Mucosa of gallbladder (tissue), 1 donor: Measurements from ENCODE around the gene TOM1L2. TPM values are rescaled to one million over a fixed set of nuclear protein-coding genes. Genes with fewer than 3 reads are reported as not detected.

ENCODE experiments used
- DNase-seq: peaks from one replicate; pipeline ENCODE4 v3.0.0-alpha.2; 2020; ENCODE audit warnings: low spot score
- total RNA-seq: library from RNA; stranded (reverse); gene quantifications from one replicate; pipeline ENCODE4 v1.2.1, GENCODE V29; 2021
- donor health status: DM: no; HTN: no; CAD: no.

Gene TOM1L2
- total RNA-seq, 1 donor from 2014 or later, result 81.3 TPM

DNA sequence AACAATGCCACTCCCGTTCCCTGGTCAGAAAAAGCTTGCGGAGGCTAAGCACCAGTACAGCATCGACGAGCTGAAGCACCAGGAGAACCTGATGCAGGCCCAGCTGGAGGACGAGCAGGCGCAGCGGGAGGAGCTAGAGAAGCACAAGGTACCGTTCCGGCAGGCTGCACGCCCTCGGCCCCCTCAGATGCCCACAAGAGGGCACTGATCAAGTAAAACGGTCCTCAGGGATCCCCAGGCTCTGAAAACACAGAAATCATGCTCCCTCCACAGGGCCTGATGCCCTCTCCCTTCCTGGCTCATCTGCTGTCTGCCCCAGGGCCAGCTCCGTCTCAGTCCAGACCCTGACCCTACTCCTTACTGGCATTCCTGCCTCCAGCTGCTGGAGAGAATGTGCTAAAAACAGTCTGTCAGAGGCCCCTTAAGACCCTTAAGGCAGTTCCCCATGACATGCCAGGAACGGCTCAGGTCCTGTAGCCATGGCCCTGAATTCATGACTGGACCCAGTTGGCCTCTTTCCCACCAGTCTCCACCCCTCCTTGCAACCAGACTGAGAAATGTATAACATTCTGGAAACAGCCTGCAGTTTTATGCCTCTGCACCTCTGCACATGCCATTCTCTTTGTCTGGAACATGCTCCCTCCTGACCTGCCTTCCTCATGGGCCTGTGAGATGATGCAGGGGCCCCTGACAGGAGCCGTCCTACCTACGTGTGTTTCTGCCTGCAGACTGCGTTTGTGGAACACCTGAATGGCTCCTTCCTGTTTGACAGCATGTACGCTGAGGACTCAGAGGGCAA, 22.3 kb upstream of the TOM1L2 start:
- no peak for DNase-seq

DNA sequence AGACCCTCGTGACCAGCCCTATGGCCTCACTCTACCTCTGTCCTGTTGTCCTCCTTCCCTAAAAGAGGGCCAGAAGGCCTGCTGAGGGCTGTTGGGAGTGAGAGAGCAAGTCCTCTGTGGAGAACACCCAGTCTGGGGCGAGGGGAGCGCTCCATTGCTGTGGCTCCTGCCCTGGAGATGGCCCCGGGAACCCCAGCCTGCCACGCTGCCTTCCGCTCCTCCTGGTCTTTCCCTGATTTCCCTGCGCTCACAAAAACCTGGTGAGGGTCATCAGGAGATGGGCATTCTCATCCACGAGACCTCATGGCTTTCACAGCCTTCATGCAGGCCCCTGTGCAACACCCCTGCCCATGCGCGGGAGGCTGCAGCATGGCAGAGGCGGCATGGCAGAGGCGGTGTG, 21.7 kb upstream of the TOM1L2 start:
- DNase-seq, result no peak

DNA sequence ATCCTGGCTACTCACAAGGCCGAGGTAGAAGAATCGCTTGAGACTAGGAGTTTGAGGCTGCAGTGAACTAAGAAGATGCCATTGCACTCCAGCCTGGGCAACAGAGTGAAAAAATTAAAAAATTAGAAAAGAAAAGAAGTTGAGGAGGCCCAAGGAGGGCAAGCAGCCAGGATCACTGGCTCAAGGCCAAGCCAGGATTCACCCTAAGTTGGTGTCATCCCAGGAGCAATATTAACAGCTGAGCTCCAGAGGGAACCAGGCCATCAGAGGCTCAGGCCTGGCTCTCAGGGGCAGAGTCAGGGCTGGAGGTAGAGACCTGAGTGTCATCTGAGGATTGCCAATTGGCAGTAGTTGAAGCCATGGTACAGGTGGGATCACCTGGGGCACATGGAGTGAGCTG, 21.2 kb upstream of the TOM1L2 start:
- no peak for DNase-seq

DNA sequence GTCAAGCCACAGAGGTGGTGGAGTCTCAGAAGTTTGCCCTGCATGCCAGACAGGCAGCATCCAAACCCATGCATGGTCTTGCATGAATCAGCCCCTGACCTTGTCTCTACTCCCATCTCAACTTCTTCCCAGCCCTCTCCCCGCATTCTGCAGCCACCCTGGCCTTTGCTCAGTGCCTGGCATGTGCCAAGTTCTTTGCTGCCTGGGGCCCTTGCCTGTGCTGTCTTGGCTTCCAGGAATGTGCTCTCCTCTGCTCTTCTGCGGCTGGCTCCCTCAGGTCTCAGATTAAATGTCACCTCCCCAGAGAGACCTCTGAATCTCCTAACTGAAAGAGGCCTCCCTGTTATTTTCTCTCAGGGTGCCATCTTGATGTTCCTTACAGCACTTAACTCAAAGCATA, 18.1 kb upstream of the TOM1L2 start:
- no peak for DNase-seq

DNA sequence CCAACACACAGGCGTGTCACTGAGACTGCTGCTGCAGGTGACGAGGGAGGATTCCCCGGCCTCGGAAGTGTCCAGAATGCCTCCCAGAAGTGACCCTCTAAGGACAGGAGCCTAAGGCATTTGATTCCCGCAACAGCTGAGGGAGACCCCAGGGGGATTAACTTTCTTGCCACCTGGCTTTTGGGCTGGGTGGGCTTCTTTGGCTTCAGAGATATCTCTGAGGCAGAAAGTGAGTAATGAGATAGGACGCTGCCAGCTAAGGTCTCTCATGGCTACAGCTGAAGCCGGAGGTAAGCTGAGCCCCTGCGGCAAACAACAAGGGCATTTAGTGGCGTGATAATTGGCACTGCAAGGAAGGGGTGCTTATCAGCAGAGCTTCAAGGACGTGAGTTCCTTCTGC, 17.4 kb upstream of the TOM1L2 start:
- DNase-seq, result no peak

DNA sequence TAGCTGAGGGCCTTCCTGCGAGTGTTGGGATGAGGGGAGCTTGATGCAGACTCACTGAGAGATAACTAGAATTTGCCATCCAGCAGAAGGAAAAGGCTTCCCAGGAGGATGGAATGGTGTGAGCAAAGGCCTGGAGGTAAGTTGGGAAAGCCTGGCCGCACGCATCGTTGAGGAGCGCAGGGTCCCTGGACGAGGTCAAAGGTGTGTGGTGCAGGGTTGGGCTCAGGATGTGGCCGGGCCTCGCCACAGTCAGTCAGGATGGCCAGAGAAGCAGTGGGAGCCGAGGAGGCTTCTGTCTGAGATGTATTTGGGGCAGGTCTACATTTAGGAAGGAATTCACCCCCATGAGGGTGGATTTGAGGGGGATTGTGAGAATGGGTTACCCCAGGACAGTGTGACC, 16.9 kb upstream of the TOM1L2 start:
- no peak for DNase-seq

DNA sequence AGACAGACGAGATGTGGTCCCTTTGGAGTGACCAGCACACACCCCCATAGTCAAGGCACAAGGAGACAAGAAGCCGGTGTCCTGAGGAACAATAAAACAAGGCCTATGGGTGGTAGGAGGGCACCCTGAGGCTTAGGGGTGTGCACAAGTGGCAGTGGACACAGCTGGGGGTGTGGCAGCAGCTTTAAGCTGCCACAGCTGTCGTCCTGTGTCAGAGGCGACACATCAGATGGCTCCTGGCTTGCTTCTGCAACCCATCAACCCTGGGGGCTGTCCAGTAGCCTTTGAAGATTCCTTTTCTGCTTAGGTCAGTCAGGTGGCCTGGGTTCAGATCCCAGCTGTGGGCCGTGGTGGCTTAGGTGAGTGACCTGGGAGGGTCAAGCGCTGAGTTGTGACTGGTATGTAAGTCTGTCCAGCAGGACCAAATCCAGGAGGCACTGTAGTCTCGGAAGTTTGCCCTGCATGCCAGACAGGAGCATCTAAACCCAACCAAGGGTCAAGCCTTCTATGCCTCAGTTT, 16.3 kb upstream of the TOM1L2 start:
- DNase-seq, result no peak

DNA sequence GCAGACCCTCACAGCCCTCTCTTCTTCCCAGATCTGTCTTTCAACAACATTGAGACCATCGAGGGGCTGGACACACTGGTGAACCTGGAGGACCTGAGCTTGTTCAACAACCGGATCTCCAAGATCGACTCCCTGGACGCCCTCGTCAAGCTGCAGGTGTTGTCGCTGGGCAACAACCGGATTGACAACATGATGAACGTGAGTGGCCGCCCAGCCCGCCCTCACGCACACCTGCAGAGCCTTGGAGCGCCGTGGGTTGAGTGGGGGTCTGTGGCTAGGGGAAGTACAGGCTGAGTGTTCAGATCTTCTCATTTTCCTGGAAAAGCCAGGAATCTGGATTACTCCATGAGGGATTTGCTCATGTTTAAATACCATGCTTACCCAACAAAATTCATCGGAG, 15.7 kb upstream of the TOM1L2 start:
- no peak for DNase-seq

DNA sequence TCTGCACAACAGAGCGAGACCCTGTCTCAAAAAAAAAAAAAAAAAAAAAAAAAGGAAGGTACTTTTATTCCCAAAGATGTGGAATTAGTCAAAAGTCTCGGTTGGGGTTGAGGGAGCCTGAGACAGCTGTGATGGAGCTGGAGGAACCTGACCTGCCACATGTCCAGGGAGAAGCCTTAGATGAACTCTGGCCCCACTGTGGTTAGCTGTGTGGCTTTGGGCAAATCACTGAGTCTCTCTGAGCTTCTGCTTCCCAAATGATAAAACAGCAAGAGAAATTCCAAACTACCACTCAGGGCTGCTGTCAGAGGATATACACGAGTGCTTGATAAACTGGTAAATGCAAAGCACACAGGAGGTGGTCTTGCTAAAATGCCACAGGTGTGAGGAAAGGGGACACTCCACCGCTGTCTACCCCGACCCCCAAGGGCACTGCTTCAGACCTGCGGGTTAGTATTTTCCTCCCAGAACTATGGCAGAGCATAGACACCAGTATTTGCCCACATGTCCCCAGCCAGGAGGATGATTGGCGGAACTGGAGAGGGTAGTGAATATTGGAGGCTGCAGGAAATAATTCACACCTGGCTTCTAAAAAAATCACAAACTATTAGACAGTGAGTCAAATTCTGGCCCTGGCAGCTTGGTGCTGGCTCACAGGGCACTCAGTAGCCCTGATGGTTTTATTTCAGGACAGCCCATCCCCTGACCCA, 15.1 kb upstream of the TOM1L2 start:
- DNase-seq, result no peak

DNA sequence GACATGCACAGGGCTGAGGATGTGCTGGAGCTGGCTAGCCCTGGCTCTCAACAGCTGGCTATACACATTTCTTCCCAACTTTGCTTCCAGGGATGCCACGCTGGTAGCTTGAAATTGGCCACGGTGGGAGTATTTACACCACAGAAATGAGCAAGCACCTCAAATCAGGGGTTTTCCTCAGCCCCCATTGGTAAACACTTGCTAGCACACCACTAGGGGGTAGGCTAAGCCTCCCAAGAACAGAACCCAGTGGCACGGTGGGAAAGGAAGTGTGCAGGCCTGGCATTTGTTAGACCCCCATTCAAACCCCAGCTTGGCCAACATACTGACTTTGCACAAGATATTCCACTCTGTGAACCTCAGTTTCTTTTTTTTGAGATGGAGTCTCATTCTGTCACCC, 13.4 kb upstream of the TOM1L2 start:
- no peak for DNase-seq

DNA sequence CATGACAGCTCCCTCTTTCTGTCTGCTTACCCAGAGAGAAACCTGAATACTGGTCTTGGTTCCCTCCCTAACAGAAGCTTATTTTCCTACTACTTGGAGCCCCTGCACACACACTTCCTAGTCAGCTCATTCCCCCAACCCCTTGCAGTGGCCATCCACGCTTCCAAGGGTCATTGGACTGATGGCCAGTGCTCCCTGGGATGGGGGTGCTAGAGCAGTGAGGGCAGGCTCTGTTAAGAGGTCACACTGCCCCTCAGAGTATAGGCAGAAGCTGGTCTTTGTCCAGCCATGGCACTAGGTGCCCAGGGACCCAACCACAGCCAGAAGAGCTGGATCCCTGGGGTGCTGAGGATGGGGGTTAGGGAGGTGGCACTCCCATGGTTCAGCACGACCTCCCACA, 13.0 kb upstream of the TOM1L2 start:
- DNase-seq, result no peak

DNA sequence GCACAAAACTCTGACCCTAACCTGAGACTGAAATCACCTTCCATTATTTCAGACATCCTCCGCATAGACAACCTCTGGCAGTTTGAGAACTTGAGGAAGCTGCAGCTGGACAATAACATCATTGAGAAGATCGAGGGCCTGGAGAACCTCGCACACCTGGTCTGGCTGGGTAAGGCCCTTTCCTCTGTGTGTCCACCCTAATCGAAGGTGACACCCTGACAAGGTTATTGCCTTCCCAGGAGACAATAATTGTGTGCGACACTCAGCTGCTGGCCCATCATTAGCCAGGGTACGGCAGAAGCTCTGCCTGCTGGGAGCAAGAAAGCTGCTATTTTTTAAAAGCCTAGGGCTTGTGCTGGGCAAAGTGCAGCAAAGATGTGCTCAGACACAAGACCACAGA, 11.6 kb upstream of the TOM1L2 start:
- DNase-seq, result no peak

DNA sequence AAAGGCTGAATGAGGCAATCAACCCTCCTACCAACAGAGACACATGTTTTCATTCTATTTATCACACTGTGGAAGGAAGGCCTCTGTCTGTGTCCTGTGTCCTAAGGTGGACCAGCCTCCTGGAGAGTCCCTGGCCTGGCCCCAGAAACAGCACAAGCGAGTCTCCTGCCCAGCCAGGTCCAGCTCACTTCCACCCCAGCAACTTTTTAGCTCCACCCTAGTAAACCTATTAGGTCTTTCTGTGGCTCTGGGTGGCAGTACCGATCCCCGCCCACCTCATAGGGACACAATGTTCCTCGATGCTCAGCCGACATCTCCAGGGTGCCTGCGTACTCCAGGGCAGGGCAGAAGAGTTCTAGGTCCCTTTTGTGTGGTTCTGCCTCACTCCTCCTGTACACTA, 11.2 kb upstream of the TOM1L2 start:
- DNase-seq, result no peak

DNA sequence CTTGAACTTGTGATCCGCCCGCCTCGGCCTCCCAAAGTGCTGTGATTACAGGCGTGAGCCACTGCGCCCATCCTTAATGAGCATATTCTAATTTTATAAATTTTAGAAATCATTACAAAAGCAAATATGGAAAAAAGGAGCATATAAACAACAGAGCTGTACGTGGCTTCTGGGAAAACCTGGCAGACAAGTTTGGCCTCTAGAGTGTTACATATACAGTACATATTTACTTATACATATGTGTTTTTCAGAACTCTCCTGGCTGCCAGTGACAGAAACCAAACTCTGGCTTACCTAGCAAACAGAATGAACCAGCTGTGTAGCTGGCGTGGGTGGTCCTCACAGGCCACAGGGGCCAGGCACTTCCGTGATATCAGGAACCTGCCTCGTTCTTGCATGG, 10.6 kb upstream of the TOM1L2 start:
- DNase-seq, result no peak

DNA sequence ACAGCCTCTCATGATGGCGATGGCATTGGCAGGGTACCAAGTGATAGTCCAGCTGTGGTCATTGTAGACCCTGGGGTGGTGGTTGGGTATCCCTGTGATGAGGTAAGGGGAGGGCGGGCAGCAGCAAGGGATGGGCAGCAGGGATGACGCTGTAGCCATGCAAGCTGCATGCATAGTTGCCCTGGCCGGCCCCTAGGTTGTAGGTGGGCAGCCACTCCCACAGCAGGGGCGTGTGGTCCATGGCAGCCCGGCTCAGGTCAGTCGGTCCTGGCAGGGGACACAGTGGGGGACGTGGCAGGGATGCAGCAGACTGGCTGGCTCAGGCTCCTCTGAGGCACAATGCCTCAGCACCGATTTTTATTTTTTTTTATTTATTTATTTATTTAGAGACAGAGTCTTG, 9.1 kb upstream of the TOM1L2 start:
- DNase-seq, result no peak

DNA sequence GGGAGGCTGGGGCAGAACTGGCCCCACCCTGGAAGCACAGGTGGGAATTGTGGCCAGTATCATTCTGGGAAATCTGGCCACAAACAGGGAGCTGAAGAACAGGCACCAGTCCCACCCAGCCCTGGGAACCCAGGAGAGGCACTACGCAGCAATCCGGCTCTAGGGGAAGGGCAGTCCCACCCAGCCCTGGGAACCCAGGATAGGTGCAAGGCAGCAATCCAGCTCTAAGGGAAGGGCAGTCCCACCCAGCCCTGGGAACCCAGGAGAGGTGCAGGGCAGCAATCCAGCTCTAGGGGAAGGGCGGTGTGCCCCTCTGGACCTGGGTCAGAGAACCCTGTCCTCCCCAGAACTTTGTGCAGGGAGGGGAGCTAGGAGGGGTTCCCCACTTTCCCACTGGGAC, 7.6 kb upstream of the TOM1L2 start:
- DNase-seq, result no peak

DNA sequence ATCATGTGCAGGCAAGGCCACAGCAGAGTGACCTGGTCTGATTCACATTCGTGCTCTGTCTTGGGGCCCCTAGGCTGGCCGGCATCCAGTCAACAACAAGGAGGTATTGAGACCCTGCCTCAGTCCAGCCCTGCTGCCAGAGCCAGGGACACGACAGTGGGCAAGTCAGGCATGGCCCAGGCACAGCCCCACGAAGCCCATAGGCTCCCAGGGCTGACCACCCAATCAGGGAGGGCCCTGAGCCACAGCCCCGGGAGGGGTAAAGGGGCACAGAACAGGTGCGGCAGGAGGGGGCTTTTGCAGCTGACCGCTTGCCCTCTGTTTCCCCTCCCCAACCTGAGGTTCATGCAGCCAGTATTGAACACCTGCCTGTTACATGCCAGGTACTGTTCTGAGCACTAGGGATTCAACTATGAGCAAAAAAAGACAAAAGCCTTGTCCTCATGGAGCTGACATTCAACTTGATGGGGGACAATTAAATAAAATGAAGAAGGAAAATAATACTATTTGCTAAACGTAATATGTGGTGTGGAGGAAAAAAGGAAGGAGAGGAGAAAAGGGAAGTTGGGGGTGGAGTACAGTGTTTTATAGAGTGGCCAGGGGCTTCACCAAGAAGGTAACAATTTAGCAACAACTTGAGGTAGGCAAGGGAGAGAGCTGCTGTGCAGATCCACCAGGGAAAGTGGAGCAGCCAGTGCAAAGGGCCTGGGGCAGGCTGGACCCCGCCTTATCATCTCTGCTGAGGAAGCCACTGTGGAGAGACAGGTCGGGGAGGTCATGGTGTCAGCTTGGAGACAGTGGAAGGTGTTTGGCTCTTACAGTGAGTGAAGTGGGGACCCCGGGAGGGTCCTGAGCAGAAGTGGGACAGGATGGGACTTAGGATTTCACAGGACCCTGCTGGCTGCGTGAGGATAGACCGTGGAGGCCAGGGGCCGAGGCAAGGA, 6.6 kb upstream of the TOM1L2 start:
- DNase-seq, result no peak

DNA sequence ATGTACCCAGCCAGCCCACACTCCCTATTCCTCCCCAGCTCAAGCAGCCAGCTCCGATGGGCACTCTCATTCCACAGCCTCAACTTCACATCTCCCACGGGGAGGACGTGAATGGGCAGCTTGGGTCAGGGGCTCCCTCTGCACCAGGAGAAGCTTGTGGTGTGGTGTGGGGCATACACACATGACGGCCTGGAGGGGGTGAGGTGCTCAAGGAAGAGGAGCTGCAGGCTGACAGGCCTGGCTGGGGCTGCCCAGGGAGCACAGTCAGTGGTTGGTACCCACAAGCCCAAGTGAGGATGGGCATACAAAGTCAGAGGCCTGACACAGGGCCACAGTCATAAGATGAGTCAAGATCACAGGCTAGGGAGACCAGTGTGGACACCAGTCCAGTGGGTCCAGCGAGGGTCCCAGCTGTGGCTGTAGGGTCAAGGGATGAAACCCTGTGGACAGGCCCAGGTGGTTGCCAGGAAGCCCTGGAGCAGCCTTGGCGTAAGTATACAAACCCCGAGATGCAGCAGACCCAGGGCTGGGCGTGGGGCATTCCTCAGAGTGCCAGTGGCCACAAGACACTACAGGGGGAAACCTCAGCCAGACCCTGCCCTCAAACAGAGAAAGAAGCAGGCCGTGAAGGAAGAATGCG, 4.9 kb upstream of the TOM1L2 start:
- DNase-seq, result no peak

DNA sequence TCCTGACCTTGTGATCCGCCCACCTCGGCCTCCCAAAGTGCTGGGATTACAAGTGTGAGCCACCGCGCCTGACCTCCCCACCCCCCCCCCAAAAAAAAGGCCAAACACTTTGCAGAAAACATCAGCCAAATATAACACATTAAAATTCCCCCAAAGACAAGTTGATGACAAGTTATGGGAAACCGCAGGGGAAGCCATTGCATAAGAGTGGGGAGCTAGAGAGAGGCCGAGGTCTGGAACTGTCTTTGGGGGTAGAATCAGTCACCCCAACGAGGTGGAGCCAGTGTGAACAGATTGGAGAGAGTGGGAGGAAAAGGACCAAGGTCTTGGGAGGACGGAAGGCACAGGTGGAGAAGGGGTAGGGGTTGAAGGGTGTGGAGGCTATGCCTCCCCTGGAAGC, 3.2 kb upstream of the TOM1L2 start:
- no peak for DNase-seq

DNA sequence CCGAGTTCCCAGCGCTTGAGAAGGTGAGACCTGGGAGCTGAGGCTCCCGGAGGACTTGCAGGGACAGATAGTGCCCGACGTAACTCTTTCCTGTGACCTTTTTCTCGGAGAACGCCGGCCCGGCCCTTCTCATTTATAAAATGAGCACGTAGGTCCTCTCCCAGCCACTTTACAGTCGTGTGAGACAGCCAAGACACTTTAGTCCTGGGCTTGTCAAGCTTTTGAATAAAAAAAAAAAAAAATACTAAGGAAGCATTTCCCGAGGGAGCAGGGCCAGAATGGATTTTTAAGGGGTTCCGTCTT, 703 bp upstream of the TOM1L2 start:
- no peak for DNase-seq

DNA sequence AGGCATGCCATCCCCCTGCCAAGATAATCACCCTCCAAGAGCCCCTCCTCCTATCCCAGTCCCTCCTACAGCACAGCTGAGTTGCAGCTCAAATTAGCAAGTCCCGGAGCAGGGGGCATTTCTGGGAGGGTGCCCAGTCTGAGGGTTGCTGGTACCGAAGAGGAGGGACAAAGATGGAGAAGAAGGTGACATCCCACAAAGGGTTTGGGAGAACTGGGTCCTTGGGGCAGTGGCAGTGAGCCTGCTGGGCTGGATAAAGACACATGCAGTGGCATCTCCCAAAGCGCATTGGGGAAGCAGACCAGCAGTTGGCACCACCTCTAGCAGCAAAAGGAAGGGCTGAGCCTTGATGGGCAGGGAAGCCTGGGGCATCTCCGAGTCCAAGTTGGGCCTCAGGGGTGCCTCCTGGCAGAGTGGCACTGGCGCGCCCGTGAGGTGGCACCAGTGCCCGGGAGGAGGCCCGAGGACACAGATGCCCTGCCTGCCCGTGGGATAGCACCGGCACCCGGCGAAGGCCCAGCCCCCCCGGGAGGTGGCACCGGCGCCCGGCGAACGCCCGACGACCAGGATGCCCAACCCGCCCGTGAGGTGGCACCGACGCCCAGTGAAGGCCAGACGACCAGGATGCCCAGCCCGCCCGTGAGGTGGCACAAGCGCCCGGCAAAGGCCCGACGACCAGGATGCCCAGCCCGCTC, 622 bp downstream of the TOM1L2 start:
- no peak for DNase-seq
